Naive thymus-derived CD4-positive, alpha-beta T cell (primary cell): ENCODE data around the gene MALRD1. TPM values are rescaled to one million over a fixed set of nuclear protein-coding genes. Genes with fewer than 3 reads are reported as not detected.

ENCODE experiments used
- ATAC-seq: fragments of 150-1000 bp; cut with Tn5 transposase; 2 replicates; pipeline ENCODE4 v1.10.0; 2021; ENCODE audit warnings: mild to moderate bottlenecking, moderate library complexity
- CTCF ChIA-PET: fragments of 350-600 bp; sonication (Branson Sonifier 250); formaldehyde crosslinking; loops from one replicate; lab custom pipeline; 2021; ENCODE audit warnings: antibody characterized with exemption; lab: Charles Lee
- POLR2A ChIA-PET: fragments of 350-600 bp; sonication (Branson Sonifier 250); formaldehyde crosslinking; loops from one replicate; lab custom pipeline; 2021; ENCODE audit warnings: antibody characterized with exemption, inconsistent platforms; lab: Charles Lee
- DNase-seq, 9 donors: peaks; one replicate each; pipeline versions ENCODE4 v3.0.0 to v3.0.0-alpha.2; 2020 to 2022; ENCODE audit warnings: mixed read lengths in 1 of 9
- H3K27ac ChIP-seq: one replicate; pipeline ENCODE4 v1.7.0; 2013; ENCODE audit warnings: mild to moderate bottlenecking, low read depth, low read length, moderate library complexity
- H3K27me3 ChIP-seq, 2 donors: one replicate each; pipeline ENCODE4 v1.7.0; 2013; ENCODE audit warnings: low read length in 2 of 2, mild to moderate bottlenecking in 2 of 2, moderate library complexity in 2 of 2; ENCODE audit not compliant: control insufficient read depth in 2 of 2, insufficient read depth in 2 of 2
- H3K36me3 ChIP-seq, 3 experiments: 1 replicate in 2 of 3; 2 replicates in 1 of 3; pipeline ENCODE4 v1.7.0; 2013; ENCODE audit warnings: low read length in 3 of 3, mild to moderate bottlenecking in 3 of 3, moderate library complexity in 1 of 3; ENCODE audit not compliant: insufficient read depth in 3 of 3, control insufficient read depth in 2 of 3
- H3K4me1 ChIP-seq, 2 donors: one replicate each; pipeline ENCODE4 v1.7.0; 2013; ENCODE audit warnings: low read length in 2 of 2, mild to moderate bottlenecking in 2 of 2, moderate library complexity in 1 of 2; ENCODE audit not compliant: control insufficient read depth in 2 of 2, insufficient read depth in 2 of 2
- H3K4me3 ChIP-seq: 2 replicates; pipeline ENCODE4 v1.7.0; 2013; ENCODE audit warnings: mild to moderate bottlenecking, low read length
- H3K9me3 ChIP-seq, 3 experiments: 1 replicate in 2 of 3; 2 replicates in 1 of 3; pipeline ENCODE4 v1.7.0; 2013; ENCODE audit warnings: low read length in 3 of 3; ENCODE audit not compliant: control insufficient read depth in 2 of 3
- H3K27ac Mint-ChIP-seq, 9 donors: one replicate each; pipeline ENCODE4 v1.8.0; 2020 to 2022; ENCODE audit warnings: mixed read lengths in 9 of 9, mild to moderate bottlenecking in 8 of 9, moderate library complexity in 5 of 9, inconsistent platforms in 2 of 9
- H3K27me3 Mint-ChIP-seq, 5 donors: one replicate each; pipeline ENCODE4 v1.8.0; 2021 to 2022; ENCODE audit warnings: mixed read lengths in 5 of 5, mild to moderate bottlenecking in 1 of 5
- H3K36me3 Mint-ChIP-seq, 5 donors: one replicate each; pipeline ENCODE4 v1.8.0; 2020 to 2022; ENCODE audit warnings: mixed read lengths in 5 of 5, mild to moderate bottlenecking in 3 of 5, inconsistent platforms in 1 of 5
- H3K4me1 Mint-ChIP-seq, 7 donors: one replicate each; pipeline ENCODE4 v1.8.0; 2020 to 2022; ENCODE audit warnings: mixed read lengths in 7 of 7, mild to moderate bottlenecking in 3 of 7, inconsistent platforms in 1 of 7
- H3K4me3 Mint-ChIP-seq, 10 donors: one replicate each; pipeline ENCODE4 v1.8.0; 2020 to 2022; ENCODE audit warnings: mild to moderate bottlenecking in 10 of 10, mixed read lengths in 10 of 10, moderate library complexity in 6 of 10, inconsistent platforms in 2 of 10
- H3K9me3 Mint-ChIP-seq, 11 donors: one replicate each; pipeline ENCODE4 v1.8.0; 2020 to 2022; ENCODE audit warnings: mixed read lengths in 11 of 11, mild to moderate bottlenecking in 4 of 11, inconsistent platforms in 1 of 11, moderate library complexity in 1 of 11
- intact Hi-C, 2 donors: fragments of 100-400 bp; cut with micrococcal nuclease; formaldehyde crosslinking; loops; one replicate each; pipeline ENCODE4 v1.15.1; 2023
- polyA plus RNA-seq, 2 donors: library from polyadenylated mRNA; unstranded; fragments of 300-500 nt; fragmentation: Illumina TruSeq; gene quantifications; one replicate each; pipeline ENCODE4 v1.2.3, GENCODE V29; 2021
- total RNA-seq, 6 experiments: library from RNA in 5 of 6; stranded (reverse) in 5 of 6; gene quantifications; 1 replicate in 5 of 6; 2 replicates in 1 of 6; pipeline ENCODE4 v1.2.3 and lab custom pipeline; 2021 to 2026

Gene MALRD1
- total and polyA plus RNA-seq, 7 experiments from 2014 or later: 0.16 to 1.1 TPM; not detected in 5

DNA sequence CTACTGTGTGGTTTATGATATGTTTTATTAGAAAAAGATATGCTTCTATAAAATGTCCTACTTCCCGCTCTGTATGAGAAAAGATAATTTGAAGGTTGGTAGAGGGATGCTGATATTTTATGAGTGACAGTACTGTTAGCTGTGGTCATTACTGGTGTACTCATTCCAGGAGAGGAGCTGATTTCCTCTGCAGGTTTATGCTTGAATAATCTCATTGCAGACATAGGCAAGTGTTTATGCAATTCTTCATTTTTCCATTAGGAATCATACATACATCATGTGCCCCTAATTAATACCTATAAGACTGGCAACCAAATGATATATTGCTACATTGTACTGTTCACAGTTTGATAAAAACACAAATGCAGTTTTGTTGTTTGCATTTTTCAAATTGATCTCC, 269.4 kb downstream of the MALRD1 start:
- Histone ChIP-seq H3K36me3 (no peaks in the 10 kb centered on the region), H3K4me1 (no peaks in the 10 kb centered on the region), H3K9me3 (no peaks in the 10 kb centered on the region), H3K4me3 (no peak overlapping the region), H3K27ac (no peak overlapping the region), H3K27me3 (no peaks in the 10 kb centered on the region)
- no peak for ATAC-seq
- intact Hi-C loops: no loop called here
- DNase-seq: no peak
- ChIA-PET CTCF (no interaction called here), POLR2A (no interaction called here)
- peaks cover 0 to 1% (median 0%) of the 10 kb centered on the region in 11 donors for H3K9me3 Mint-ChIP-seq
- no peak overlapping the region for H3K4me3 Mint-ChIP-seq
- H3K36me3 Mint-ChIP-seq: no peaks in the 10 kb centered on the region
- H3K27me3 Mint-ChIP-seq: no peaks in the 10 kb centered on the region
- no peaks in the 10 kb centered on the region for H3K4me1 Mint-ChIP-seq
- H3K27ac Mint-ChIP-seq: no peak overlapping the region

DNA sequence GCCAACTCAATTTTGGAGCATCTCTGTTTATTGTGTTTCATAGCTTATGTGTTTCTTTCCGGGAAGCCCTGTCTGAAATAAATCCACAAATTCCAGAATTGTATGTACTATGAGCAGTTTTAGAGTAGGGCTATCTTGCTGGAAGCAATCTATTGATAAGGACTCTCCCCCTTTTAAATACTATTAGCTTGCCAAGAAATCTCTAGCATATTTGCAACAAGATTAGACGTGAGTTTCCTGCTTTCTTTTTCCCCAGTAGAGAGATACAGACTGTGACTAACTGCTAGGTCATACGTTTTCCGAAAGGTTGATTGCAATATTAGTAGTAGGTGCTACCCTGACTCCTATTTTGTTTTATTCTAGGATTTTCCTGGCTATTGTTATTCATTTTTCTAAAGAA, 277.0 kb downstream of the MALRD1 start:
- DNase-seq (no peak), ATAC-seq (no peak)
- CTCF ChIA-PET: no interaction called here
- Histone ChIP-seq H3K27ac (no peak overlapping the region), H3K36me3 (no peaks in the 10 kb centered on the region), H3K4me1 (no peaks in the 10 kb centered on the region), H3K9me3 (no peaks in the 10 kb centered on the region), H3K4me3 (no peak overlapping the region), H3K27me3 (no peaks in the 10 kb centered on the region)
- Mint-ChIP-seq H3K4me3 (no peak overlapping the region), H3K27ac (no peak overlapping the region), H3K9me3 (peaks cover 0 to 1% (median 0%) of the 10 kb centered on the region in 11 donors), H3K36me3 (no peaks in the 10 kb centered on the region), H3K4me1 (no peaks in the 10 kb centered on the region), H3K27me3 (no peaks in the 10 kb centered on the region)
- POLR2A ChIA-PET: no interaction called here
- intact Hi-C loops: no loop called here

DNA sequence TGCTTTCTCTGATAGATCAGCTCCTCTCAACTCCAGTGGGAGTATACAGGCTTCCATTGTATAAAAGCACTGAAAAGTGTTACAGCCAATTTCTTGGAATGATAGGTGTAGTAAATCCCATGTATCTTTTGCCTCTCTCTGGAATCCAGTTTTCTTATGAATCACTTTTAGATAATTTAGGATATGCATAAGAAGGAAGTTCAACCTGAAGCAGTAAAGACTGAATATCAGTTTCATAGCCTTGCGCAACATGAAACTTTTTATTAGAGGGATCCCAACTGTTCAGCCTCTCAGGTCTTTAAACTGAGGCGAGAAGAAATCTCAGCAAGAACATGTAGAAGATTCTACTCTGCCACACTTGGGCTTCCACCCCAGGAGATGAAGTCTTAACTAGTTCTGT, 280.0 kb downstream of the MALRD1 start:
- Mint-ChIP-seq H3K27me3 (no peaks in the 10 kb centered on the region), H3K27ac (no peak overlapping the region), H3K4me3 (no peak overlapping the region), H3K36me3 (no peaks in the 10 kb centered on the region), H3K9me3 (peaks cover 0 to 2% (median 0%) of the 10 kb centered on the region in 11 donors), H3K4me1 (no peaks in the 10 kb centered on the region)
- H3K4me1 ChIP-seq: no peaks in the 10 kb centered on the region
- DNase-seq (no peak), ATAC-seq (no peak)
- no peaks in the 10 kb centered on the region for H3K36me3 ChIP-seq
- ChIA-PET CTCF (no interaction called here), POLR2A (no interaction called here)
- H3K27me3 ChIP-seq: no peaks in the 10 kb centered on the region
- H3K4me3 ChIP-seq: no peak overlapping the region
- no peak overlapping the region for H3K27ac ChIP-seq
- H3K9me3 ChIP-seq: no peaks in the 10 kb centered on the region
- intact Hi-C loops: no loop called here

DNA sequence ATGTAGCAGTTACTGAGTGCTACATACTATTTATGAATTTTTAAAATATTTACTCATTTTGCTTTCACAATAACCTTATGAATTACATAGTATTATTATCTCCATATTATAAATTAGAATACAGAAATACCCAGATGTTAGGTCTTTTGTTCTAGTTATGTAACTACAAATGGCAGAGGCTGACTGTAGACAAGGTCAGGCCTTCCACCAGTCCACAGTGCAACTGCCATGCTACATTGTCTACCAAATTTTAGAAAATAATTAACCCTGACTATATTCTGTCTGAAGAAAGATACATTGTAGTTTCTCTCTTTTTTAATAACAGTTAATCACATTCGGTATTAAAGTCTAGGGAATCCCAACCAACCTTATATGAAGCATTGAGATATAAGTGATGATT, 280.9 kb downstream of the MALRD1 start:
- DNase-seq (no peak), ATAC-seq (no peak)
- Mint-ChIP-seq H3K27ac (no peak overlapping the region), H3K36me3 (no peaks in the 10 kb centered on the region), H3K4me3 (no peak overlapping the region), H3K27me3 (no peaks in the 10 kb centered on the region), H3K4me1 (no peaks in the 10 kb centered on the region), H3K9me3 (peaks cover 0 to 6% (median 0%) of the 10 kb centered on the region in 11 donors)
- H3K4me1 ChIP-seq: no peaks in the 10 kb centered on the region
- intact Hi-C loops: no loop called here
- POLR2A ChIA-PET: no interaction called here
- H3K27ac ChIP-seq: no peak overlapping the region
- no peaks in the 10 kb centered on the region for H3K27me3 ChIP-seq
- CTCF ChIA-PET: no interaction called here
- no peaks in the 10 kb centered on the region for H3K36me3 ChIP-seq
- H3K4me3 ChIP-seq: no peak overlapping the region
- no peaks in the 10 kb centered on the region for H3K9me3 ChIP-seq

DNA sequence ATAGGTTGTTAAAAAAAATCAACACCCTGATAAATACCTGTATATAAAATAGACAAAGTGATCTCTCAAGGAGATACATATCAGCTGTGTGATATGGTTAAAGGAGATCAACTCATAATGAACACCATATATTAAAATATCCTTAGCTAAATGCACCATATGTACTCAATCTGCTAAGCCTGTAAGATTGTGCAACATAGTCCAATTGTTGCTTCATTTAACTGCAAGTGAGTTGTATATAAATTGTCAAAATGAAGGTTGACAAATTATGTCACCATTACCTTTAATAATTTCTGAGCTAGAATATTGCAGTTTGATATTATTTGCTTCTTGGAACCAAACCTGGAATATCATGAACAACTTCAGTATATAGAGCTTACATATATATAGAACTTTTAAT, 283.7 kb downstream of the MALRD1 start:
- intact Hi-C loops: no loop called here
- Mint-ChIP-seq H3K27ac (no peak overlapping the region), H3K4me3 (no peak overlapping the region), H3K36me3 (no peaks in the 10 kb centered on the region), H3K9me3 (peaks cover 0 to 11% (median 0%) of the 10 kb centered on the region in 11 donors), H3K4me1 (no peaks in the 10 kb centered on the region), H3K27me3 (no peaks in the 10 kb centered on the region)
- POLR2A ChIA-PET: no interaction called here
- H3K27ac ChIP-seq: no peak overlapping the region
- ATAC-seq: no peak
- no peaks in the 10 kb centered on the region for H3K4me1 ChIP-seq
- H3K27me3 ChIP-seq: no peaks in the 10 kb centered on the region
- no peak overlapping the region for H3K4me3 ChIP-seq
- DNase-seq: no peak
- no peaks in the 10 kb centered on the region for H3K36me3 ChIP-seq
- no peaks in the 10 kb centered on the region for H3K9me3 ChIP-seq
- CTCF ChIA-PET: no interaction called here

DNA sequence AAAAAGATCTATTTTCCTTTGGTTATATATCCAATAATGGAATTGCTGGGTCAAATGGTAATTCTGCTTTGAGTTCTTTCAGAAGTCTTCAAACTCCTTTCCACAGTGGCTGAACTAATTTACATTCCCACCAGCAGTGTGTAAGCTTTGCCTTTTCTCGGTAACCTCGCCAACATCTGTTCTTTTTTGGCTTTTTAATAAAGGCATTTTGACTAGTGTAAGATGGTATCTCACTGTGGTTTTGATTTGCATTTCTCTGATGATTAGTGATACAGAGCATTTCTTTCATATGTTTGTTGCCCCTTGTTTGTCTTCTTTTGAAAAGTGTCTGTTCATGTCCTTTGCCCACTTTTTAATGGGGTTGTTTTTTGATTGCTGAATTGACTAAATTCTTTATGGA, 285.0 kb downstream of the MALRD1 start:
- H3K9me3 Mint-ChIP-seq: peaks cover 0 to 11% (median 0%) of the 10 kb centered on the region in 11 donors
- Histone ChIP-seq H3K4me3 (no peak overlapping the region), H3K27me3 (no peaks in the 10 kb centered on the region), H3K36me3 (no peaks in the 10 kb centered on the region), H3K27ac (no peak overlapping the region), H3K9me3 (no peaks in the 10 kb centered on the region), H3K4me1 (no peaks in the 10 kb centered on the region)
- ChIA-PET CTCF (no interaction called here), POLR2A (no interaction called here)
- no peak for ATAC-seq
- H3K4me3 Mint-ChIP-seq: no peak overlapping the region
- no peaks in the 10 kb centered on the region for H3K36me3 Mint-ChIP-seq
- intact Hi-C loops: no loop called here
- no peak overlapping the region for H3K27ac Mint-ChIP-seq
- H3K4me1 Mint-ChIP-seq: no peaks in the 10 kb centered on the region
- no peaks in the 10 kb centered on the region for H3K27me3 Mint-ChIP-seq
- DNase-seq: no peak

DNA sequence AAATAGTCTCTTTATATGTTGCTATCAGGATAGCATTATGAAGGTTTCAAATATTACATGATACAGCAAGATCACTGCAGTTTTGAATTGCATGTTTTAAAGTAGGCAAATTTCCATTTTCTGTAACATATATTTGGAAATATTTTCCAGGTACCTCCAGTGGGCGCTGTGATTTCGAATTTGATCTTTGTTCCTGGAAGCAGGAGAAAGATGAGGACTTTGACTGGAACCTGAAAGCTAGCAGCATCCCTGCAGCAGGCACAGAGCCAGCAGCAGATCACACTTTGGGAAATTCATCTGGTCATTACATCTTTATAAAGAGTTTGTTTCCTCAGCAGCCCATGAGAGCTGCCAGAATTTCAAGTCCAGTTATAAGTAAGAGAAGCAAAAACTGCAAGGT, 299.0 kb downstream of the MALRD1 start:
- POLR2A ChIA-PET: no interaction called here
- DNase-seq (no peak), ATAC-seq (no peak)
- H3K4me3 Mint-ChIP-seq: no peak overlapping the region
- Histone ChIP-seq H3K36me3 (no peaks in the 10 kb centered on the region), H3K27me3 (no peaks in the 10 kb centered on the region), H3K27ac (no peak overlapping the region), H3K4me1 (no peaks in the 10 kb centered on the region), H3K4me3 (no peak overlapping the region), H3K9me3 (no peaks in the 10 kb centered on the region)
- no peak overlapping the region for H3K27ac Mint-ChIP-seq
- no peaks in the 10 kb centered on the region for H3K27me3 Mint-ChIP-seq
- H3K36me3 Mint-ChIP-seq: no peaks in the 10 kb centered on the region
- H3K9me3 Mint-ChIP-seq: peaks cover 0 to 8% (median 0%) of the 10 kb centered on the region in 11 donors
- CTCF ChIA-PET: no interaction called here
- intact Hi-C loops: no loop called here
- no peaks in the 10 kb centered on the region for H3K4me1 Mint-ChIP-seq
